Activated T-cell treated with anti-CD3 and anti-CD28 coated beads, Interleukin-2, amount 50 U/mL, for 48 hours (primary cell): Measurements from ENCODE around the gene PRELID2.

Experiments
- DNase-seq, 2 experiments: peaks; one replicate each; pipeline ENCODE4 v3.0.0-alpha.2; 2020

PRELID2 gene

DNA sequence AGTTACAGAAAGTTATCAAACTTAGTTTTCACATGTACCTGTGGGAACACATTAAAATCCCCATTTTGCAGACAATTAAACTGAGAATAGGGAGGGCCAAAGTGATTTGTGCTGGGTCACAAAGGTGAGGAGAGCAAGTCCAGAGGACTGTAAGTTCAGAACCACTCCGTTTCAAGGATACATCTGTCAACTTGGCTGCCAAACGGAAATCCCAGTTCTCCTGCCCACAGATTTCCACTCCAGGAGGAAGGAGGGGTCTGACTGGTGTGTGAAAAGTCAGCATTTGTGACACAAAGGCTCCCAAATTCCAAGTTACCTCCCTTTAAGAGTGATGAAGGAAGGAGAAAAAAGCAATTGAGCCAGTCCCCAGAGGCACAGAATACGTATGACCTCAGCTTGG is 42.3 kb downstream of the PRELID2 start:
- DNase-seq, result no peak

DNA sequence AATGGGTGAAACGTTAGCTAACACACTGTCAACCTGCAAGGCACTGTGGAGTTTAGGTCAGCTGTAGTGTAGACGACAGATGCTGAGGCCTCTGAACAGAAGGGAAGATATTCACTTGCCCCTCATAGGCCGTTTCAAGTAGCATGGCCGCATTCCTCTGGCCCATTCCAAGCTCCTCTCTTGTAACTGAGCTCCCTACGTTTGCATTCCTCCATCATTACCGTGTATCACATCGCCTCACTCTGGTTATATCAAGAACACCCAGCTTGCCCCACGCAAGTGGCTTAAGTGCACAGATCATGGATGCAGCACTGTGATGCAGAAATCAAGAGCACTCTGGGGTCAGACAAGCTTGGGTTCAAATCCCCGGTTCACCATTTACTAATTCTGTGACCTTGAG is 43.3 kb downstream of the PRELID2 start:
- no peak for DNase-seq

- DNase-seq, result no peak
Observed at GRCh38 chr5:145787996-145788395, 47.1 kb downstream of the PRELID2 start.

- DNase-seq, result no peak
Observed at GRCh38 chr5:145787507-145787906, 47.6 kb downstream of the PRELID2 start.

GRCh38 chr5:145787001-145787400 is 48.1 kb downstream of the PRELID2 start:
- no peak for DNase-seq

GRCh38 chr5:145780982-145781381 is 54.2 kb downstream of the PRELID2 start:
- DNase-seq, result no peak

- DNase-seq, result no peak
Observed at GRCh38 chr5:145778144-145778900, 56.8 kb downstream of the PRELID2 start.

DNA sequence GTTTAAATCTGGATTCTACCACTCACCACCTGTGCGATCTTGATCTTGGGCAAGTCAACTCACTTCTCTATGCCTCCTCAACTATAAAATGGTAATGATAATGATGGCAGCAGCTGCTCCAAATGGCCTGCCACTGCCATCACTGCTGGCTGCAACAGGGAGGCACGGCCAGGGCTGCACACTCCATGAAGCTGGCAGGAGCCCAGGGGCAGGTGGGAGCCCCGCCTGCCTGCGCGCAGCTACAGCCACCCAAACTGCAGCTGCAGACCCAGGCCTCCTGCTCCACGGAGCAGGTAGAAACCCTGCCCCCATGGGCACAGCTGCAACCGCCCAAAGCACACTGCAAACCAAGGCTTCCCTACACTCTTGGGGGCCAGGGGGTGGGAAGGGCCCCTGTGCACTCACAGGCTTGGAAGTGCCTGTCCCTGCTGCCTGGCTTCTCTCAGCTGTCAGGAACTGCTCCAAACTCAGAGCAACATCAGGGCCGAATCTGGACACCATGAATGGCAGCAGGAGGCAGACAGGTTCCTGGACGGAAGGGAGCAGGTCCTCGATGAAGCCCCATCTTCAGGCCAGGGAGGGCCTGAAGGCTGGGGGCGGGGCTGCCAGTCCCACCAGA is 57.6 kb downstream of the PRELID2 start:
- no peak for DNase-seq

DNA sequence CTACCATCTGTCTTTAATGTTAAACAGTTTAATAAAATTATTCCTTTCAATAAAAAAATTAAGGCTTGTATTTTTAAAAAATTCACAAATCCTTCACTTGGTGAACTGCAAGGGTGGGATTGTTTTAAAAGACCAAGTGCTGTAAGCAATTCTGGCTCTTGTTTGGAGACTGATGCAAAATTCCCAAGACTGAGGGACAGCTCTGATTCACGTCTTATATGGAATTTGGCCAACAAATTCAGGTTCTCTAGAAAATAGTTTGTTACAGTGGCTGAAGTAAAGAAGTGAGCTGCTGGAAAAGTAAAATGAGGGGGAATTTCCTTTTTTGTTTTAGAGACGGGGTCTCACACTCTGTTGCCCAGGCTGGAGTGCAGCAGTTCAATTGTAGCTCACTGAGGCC is 58.3 kb downstream of the PRELID2 start:
- DNase-seq, result no peak

DNA sequence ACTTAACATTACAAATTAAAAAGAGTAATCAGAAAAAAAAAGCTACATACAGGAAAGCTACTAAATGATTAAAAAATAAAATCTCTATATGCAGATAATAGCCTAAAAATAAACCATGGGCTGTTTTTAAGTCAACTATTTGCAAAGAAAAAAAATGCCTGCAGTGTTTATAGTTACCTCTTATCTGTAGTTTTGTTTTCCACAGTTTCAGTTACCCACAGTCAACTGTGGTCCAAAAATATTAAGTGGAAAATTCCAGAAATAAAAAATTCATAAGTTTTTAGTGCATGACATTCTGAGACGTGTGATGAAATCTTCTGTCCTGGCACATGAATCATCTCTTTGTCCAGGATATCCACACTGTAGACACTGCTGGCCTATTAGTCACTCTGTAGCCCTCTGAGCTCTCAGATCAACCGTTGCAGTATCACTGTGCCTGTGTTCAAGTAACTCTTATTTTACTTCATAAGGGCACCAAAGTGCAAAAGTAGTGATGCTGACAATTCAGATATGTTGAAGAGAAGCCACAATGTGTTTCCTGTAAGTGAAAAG is 59.2 kb downstream of the PRELID2 start:
- no peak for DNase-seq

GRCh38 chr5:145775411-145775810 is 59.7 kb downstream of the PRELID2 start:
- no peak for DNase-seq

DNA sequence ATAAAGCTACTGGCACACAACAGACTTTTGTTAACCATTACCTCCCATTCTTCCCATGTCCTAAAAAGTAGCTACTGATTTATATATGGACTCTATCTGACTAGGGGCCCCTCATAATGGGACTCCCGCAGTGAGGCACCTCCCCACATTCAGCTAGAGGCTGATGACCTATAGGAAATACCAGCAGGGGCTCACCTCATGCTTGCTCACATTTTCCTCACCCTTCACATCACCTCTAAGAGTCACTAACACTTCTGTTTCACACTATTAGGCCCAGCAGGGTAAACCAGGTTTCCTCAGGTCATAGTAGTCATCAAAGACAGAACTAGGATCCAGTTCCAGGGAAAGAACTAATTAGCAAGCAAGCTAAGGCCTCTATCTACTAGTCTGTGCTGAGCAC is 60.7 kb downstream of the PRELID2 start:
- no peak for DNase-seq

DNA sequence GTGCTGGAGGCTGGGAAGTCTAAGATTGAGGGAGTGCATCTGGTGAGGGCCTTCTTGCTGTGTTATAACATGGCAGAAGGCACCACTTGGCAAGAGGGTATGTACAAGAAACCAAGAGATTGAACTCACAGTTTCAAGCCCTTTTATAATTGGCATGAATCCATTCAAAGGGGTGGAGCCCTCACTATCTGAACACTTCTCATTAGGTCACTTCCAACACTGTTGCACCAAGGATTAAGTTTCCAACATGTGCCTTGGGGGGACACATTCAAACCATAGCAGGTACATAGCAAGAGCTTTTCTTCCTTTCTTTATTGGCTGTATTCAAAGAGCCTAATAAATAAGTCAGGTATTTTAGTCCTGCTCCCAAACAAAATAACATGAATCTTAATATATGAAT is 62.7 kb downstream of the PRELID2 start:
- DNase-seq, result no peak

- DNase-seq, result no peak
Observed at GRCh38 chr5:145768863-145769262, 66.3 kb downstream of the PRELID2 start.

DNA sequence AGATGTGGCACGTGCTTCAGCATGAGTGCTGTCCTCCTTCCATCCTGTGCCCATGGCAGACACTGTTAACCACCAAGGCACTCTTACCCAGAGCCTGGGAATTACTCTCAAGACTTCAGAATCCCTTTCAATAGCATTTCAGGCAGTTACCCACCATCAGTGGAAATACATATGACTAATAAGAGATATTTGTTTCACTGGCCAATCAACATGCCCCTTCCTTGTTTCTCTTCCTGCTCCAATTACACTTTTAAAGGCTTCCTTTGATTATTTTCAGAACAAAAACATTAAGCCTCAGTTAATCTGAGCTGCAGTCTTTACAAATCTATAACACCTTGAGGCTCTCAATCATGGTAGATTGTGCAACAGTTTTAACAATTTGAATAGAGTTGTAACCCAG is 70.8 kb downstream of the PRELID2 start:
- no peak for DNase-seq

DNA sequence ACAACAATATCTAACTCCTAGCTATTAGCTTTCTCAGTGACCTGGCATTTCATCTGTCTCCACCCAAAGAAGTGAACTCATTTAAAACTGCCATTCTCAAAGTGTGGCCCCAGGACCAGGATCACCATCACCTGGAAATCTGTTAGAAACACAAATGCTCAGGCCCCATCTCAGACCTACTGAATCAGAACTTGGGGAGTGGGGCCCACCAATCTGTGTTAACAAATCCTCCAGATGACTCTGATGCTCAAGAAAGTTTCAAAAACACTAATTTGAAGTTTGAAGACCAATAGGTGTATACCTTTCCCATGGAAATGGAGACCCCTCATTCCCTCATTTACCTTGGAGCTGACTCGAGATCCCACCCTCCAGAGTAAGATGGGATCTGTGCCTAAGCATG is 72.3 kb downstream of the PRELID2 start:
- no peak for DNase-seq

- DNase-seq, result no peak
Observed at GRCh38 chr5:145761254-145761653, 73.9 kb downstream of the PRELID2 start.

GRCh38 chr5:145760660-145761059 is 74.5 kb downstream of the PRELID2 start:
- DNase-seq, result no peak

DNA sequence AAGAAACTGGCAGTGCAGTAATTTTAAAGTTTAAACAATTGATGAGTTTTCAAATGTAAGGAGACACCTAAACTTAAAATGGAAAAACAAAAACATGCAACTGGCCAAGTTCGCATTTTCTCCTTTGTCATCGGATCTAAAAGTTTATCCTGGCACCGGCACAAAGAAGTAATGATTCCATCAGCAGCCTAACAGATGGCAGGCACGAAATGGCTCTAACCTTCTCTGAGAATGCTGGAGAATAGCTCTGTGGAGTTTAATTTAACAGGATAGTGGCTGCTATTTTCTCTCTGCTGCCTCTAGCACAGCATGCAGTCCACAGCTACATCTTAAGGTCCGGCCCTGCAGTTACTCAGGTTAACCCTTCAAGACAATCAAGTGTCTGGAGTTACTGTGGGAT is 82.2 kb downstream of the PRELID2 start:
- DNase-seq, result no peak

- DNase-seq, result no peak
Observed at GRCh38 chr5:145752534-145752933, 82.6 kb downstream of the PRELID2 start.

DNA sequence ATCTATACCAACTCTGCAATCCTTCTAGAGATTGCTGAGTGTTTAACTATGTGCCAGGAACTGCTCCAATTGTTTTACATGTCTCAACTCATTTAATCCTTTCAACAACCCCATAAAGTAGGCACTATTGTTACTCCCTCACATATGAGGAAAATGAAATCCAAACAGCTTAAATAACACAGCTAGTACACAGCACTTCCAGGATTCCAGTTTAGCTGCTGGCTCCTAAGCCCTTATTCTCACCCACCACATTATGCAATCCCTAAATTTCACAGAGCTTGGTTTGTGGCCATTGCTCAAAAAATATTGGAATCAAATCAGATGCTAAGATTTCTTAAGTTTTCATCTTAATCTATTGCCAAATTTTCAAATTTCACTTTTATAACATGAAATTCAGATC is 84.9 kb downstream of the PRELID2 start:
- DNase-seq, result no peak

DNA sequence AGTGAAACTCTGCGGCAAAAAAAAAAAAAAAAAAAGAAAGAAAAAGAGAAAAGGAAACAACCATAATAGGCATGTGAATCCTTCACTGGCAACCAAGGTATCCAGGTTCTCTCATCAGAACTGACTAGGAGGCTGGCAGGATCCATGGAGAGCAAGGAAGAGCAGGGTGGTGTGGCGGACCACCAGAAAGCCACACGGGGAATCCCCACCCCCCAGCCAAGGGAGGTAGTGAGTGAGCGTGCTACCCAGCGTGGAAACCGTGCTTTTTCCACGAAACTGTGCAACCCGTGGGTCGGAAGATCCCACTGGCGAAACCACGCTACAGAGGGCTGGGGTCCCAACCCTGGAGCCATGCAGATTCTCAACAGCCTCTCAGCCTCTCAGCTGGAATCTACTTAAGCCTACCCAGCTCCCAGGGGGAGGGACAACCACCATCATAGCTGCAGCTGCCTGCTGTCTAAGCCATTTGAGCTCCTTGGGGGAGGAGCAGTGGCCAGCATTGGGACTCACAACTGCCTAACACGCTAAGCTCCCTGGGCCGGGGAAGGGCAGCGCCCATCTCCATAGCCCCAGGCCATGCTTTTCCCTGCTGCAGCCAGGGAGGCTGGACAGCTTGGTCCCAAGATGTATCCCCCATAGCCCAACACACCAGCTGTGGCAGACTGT is 91.6 kb downstream of the PRELID2 start:
- DNase-seq, result no peak

DNA sequence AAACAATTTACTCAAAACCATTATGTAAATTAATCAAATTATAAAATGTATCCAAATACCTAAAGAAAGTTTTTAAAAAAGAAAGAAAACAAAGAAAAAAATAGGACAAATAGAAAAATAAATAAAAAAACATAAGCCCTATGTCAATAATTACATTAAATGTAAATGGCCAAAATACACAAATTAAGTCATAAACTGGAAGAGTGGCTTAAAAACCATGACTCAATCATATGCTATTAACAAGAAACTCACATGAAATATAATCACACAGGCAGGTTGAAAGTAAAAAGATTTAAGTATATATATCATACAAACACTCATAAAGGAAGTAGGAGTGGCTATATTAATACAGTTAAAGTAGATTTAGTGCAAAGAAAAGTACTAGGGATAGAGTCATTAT is 95.3 kb downstream of the PRELID2 start:
- no peak for DNase-seq

DNA sequence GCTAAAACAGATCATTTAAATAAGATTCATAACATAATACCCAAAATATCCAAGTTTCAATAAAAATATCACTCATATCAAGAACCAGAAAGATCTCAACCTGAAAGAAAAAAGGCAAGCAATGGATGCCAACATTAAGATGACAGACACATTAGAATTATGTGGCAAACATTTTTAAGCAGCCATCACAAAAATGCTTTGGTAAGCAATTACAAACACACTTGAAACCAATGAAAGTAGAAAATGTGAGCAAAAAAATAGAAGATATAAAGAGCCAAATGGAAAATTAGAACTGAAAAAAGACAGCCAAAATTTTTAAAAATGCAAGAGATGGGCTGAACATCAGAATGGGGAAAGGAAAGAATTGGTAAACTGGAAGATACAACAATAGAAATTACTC is 96.9 kb downstream of the PRELID2 start:
- DNase-seq, result no peak
